GM19463 (cell line): ENCODE results near the gene IL17B.

Experiments
- ATAC-seq: cut with Tn5 transposase; IDR thresholded peaks from one replicate; pipeline ENCODE4 v1.9.1; 2021; ENCODE audit warnings: mild to moderate bottlenecking, moderate library complexity; ENCODE audit not compliant: unreplicated experiment

The IL17B gene

GRCh38 chr5:149380466-149381121, 1.5 kb upstream of the IL17B start:
- ATAC-seq = no peak

GRCh38 chr5:149379818-149380374, 804 bp upstream of the IL17B start:
- no peak for ATAC-seq

GRCh38 chr5:149378241-149378820, 761 bp downstream of the IL17B start:
- ATAC-seq = no peak

- no peak for ATAC-seq
Observed at GRCh38 chr5:149376711-149377447, 2.2 kb downstream of the IL17B start.

GRCh38 chr5:149376104-149376503, 3.0 kb downstream of the IL17B start:
- ATAC-seq = no peak

GRCh38 chr5:149375434-149375833, 3.7 kb downstream of the IL17B start:
- no peak for ATAC-seq

GRCh38 chr5:149374801-149375200, 4.3 kb downstream of the IL17B start:
- ATAC-seq = no peak

GRCh38 chr5:149374303-149374702, 4.8 kb downstream of the IL17B start:
- no peak for ATAC-seq

DNA sequence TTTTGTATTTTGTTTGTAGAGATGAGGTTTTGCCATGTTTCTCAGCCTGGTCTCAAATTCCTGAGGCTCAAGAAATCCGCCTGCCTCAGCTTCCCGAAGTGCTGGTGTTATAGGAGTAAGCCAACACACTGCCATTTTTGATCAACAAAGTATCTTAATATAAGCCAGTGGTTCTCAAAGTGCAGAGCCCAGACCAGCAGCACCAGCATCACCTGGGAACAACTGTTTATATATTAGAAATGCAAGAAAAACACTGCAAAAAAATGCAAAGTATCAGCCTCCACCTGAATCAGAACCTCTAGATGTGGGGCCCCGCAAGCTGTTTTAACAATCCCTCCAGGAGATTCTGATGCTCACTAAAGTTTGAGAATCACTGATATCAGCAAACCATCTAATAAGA, 6.2 kb downstream of the IL17B start:
- no peak for ATAC-seq

DNA sequence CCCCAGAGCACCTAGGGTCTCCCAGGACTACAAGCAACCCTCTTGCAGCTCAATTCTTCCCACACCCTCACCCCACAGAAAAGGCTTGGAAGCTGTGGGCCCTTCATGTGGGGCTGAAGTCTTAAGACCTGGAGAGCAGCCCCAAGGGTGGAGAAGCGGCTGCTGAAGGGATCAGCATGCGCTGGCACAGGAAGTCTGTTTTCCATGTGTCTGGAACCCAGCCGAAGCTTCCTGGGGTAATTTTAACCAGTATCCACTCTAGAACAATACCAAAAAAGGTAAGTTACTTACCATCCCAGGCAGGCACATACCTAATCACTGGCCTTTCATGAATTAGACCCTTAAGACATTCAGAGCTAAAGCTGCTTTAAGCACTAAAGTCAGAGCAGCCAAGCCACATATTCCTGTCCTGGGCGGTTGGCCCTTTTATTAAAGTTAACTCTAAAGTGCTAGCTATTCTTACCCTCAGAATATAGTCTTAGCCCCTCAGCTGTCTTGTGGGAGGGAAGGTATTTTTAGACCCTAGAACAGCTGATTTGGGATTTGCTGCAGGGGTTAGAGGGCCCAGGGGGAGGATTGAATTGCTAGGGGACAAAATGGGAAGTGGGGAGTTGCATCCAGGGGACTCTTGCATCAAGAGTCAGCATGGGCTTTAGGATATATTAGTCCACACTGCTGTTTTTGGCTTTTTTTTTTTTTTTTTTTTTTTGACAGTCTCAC, 6.9 kb downstream of the IL17B start:
- ATAC-seq = no peak

DNA sequence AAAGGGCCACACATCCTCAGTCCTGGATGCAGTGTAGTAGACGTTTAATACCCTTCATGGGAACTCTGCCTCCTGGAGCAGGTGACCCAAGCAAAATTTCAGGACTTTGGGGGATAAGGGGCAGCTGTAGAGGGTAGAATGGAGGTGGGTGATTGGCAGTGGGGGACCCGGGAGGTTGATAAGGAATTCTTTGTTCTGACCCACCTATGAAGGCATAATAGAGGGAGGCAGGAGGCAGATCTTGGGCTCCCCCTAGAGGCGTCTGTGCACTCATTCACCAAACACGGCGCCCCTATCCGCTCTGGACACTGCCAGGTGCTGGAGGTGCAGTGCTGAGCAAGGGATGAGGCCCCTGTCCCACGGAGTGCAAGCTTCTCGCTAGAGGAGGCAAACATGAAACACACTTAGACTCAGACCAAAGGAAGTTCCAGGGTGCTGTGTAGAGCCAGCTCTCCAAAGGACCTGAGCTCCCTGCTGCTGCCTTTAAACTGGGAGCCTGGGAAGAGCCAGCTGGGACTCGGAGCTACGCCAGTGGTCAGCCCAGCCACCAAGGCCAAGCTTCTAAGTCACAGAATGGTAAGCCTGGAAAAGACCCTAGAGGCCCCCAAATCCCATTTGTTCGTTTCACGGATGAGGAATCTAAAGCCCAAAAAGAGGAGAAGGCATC, 7.7 kb downstream of the IL17B start:
- ATAC-seq = peak; percentile 87

DNA sequence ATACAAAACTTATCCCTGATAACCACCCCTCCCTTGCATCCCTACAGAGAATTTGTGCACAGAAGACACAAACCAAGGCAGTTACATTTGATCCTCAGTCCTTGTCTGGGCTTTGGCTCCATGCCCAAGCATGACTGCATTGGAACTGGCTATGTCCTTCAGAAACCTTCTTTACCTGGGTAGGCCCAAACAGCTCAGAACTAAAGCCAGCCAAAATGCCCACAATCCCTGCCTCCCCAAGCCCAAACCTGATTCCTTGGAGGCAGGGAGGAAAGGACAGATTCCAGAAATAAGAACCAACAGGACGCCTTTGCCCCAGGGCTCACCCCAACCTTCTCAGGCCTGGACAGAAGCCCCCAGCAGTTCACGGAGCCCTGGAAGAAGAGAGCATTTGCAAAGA, 8.2 kb downstream of the IL17B start:
- no peak for ATAC-seq

DNA sequence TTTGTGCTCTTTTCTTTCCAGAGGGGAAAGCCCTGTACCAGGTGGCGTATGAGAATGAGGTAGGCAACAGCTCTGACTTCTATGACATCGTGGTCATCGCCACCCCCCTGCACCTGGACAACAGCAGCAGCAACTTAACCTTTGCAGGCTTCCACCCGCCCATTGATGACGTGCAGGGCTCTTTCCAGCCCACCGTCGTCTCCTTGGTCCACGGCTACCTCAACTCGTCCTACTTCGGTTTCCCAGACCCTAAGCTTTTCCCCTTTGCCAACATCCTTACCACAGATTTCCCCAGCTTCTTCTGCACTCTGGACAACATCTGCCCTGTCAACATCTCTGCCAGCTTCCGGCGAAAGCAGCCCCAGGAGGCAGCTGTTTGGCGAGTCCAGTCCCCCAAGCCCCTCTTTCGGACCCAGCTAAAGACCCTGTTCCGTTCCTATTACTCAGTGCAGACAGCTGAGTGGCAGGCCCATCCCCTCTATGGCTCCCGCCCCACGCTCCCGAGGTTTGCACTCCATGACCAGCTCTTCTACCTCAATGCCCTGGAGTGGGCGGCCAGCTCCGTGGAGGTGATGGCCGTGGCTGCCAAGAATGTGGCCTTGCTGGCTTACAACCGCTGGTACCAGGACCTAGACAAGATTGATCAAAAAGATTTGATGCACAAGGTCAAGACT, 11.0 kb downstream of the IL17B start:
- ATAC-seq = no peak

DNA sequence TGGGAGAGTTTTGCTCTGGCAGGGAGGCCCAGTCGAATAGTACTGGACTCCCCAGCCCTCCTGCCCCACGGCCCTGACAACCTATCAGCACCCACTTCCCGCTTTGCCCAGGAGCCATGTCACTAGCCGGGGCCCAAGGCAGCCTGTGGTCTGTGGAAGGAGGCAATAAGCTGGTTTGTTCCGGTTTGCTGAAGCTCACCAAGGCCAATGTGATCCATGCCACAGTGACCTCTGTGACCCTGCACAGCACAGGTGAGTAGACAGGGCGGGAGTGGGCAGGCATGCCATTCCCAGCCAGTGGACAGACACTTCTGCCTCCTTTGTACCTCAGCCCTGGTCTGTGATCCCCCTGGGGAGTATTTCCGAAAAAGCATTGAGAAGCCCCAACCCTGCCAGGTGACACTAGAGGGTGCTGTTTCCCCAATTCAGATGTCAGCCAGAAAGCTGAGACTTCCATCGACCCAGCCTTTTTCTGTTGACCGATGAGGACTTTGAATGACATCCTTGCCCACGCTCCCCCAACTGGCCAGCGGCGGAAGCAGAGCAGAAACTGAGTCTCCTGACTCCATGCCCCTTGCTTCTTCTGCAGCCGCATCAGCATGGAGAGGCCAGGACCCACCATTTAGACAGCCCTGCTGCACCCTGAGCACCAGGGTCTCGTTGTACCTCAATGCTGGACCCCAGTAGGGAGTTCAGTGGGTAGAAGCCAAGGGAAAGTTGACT, 11.7 kb downstream of the IL17B start:
- peak; percentile 60 for ATAC-seq

- ATAC-seq = no peak
Observed at GRCh38 chr5:149366169-149366729, 12.8 kb downstream of the IL17B start.

DNA sequence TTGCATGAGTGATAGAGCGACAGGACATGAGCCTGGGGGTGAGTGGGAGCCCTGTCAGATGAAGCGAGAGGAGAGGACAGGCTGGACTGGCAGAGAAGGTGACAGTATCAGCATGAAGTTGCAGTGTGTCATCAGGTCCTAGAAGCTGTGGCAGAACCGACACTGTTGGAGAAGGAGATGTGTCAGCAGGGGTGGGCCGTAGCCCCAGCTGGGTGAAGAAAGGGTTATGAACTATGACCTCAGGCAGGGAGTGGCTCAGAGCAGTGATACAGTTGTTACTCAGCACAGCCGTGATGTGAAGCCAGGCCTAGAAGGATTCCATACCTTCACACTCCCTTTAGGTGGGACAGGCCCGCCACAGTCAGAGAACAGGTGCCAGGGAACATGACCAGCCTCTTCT, 13.7 kb downstream of the IL17B start:
- no peak for ATAC-seq

- no peak for ATAC-seq
Observed at GRCh38 chr5:149364719-149365118, 14.4 kb downstream of the IL17B start.

GRCh38 chr5:149363936-149364335, 15.2 kb downstream of the IL17B start:
- no peak for ATAC-seq

GRCh38 chr5:149363358-149363757, 15.7 kb downstream of the IL17B start:
- ATAC-seq = no peak
